Measurements from ENCODE around the gene SNX30. TPM values are rescaled to one million over a fixed set of nuclear protein-coding genes. Genes with fewer than 3 reads are reported as not detected.

SNX30 gene
- total RNA-seq, 8 experiments from 2014 or later, result 9.8 to 22.5 (median 19.9) TPM

DNA sequence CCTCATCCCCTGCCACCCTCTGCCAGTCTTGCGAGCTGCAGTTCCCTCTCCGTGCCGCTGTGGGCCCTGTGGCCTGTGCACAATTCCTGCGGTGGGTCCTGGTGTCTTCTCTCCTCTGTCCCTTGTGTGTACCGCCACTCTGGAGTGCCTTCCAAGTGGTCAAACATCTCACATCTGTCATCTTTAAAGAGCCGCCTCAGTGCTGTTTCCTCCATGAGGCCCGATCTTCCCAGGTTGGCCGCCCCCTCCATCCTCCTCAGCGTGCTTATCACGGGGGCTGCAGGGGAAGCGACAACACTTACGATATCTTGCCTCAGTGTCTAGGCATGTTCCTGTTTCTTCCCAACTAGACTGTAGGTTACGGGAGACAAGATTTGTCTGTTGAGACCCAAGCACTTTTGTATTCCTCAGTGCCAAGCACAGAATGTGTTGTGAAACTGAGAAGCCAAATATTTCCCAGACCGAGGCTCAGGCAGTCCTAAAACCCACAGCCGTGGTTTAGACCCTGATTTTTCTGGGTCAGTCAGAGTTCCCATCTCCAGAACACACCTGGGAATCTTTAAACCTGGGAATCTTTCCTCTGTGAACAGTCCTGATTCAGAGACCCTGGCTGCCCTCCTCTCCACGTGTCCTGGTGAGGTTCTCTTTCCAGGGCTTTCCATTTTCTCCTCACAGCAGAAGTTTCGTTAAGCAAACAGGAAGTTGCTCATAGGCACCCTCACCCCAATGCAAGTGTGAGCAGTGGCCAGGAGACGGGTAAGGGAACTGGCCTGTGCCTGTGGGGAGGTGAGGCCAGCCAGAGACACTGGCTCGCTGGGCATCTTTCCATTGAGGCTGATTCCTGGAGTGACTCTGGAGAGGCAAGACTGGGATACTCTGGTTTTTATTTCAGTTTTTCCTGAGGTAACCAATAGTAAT is 111.3 kb downstream of the SNX30 start:
- no peak overlapping the region for H3K4me3 ChIP-seq
- H3K4me1 ChIP-seq (replicated peaks in 1 of 2), result no peaks in the 10 kb centered on the region
- no peak for ATAC-seq (replicated peaks in 6 of 8)
- 42 to 100% (median 89%) methylated on average over 2 to 5 of the region's 19 CpGs for WGBS, 10 experiments
- in situ Hi-C loops (cut with MboI; ENCODE audit: low pct_unique_long_range_greater_than_20kb in 2 of 9, low sequenced_read_pairs in 9 of 9, unreplicated experiment in 9 of 9), result no loop called here
- no peak overlapping the region for H3K27ac ChIP-seq

GRCh38 chr9:112863214-112863613 is 112.7 kb downstream of the SNX30 start:
- H3K4me3 ChIP-seq, result no peak overlapping the region

DNA sequence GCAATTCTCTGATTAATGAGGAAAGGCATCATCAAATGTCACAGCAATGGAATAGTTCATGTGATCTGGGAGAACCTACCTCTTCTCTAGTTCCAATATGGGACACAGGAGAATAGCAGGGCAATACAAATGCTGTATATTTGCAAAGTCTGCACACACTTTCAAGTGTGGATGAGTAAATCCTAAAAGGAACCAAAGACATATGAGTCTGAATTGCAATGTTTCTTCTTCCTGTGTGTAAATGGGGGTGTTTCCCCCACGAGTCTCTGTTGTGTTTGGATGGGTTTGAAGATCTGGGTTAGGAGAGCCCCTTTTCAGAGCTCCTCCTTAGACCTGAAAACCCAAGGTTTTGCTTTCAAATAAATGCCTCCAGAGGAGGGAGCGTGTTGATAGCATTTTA is 113.2 kb downstream of the SNX30 start:
- no peak for ATAC-seq (replicated peaks in 6 of 8)
- H3K4me1 ChIP-seq (replicated peaks in 1 of 2), result no peaks in the 10 kb centered on the region
- H3K4me3 ChIP-seq, result no peak overlapping the region
- no peak overlapping the region for H3K27ac ChIP-seq
- WGBS, 10 experiments, result 58 to 100% (median 60%) methylated on average over 1 to 2 of the region's 2 CpGs; no CpG with 5 or more reads in 5 of the 10 experiments
- in situ Hi-C loops (cut with MboI; ENCODE audit: low pct_unique_long_range_greater_than_20kb in 2 of 9, low sequenced_read_pairs in 9 of 9, unreplicated experiment in 9 of 9), result no loop called here

More at GRCh38 chr9:112863214-112863613, 112.7 kb downstream of the SNX30 start:
- Histone ChIP-seq H3K4me1 (replicated peaks in 1 of 2) (no peaks in the 10 kb centered on the region), H3K27ac (no peak overlapping the region)
- 0 to 69% (median 44%) methylated on average over 1 to 4 of the region's 4 CpGs; no CpG with 5 or more reads in 3 of the 10 experiments for WGBS, 10 experiments
- in situ Hi-C loops (cut with MboI; ENCODE audit: low pct_unique_long_range_greater_than_20kb in 2 of 9, low sequenced_read_pairs in 9 of 9, unreplicated experiment in 9 of 9), result no loop called here
- ATAC-seq (replicated peaks in 6 of 8), result no peak

GRCh38 chr9:112864403-112864802 is 113.8 kb downstream of the SNX30 start:
- Histone ChIP-seq H3K4me1 (replicated peaks in 1 of 2) (no peaks in the 10 kb centered on the region), H3K27ac (no peak overlapping the region), H3K4me3 (no peak overlapping the region)
- 50 to 100% (median 93%) methylated on average over 1 to 3 of the region's 3 CpGs; no CpG with 5 or more reads in 6 of the 10 experiments for WGBS, 10 experiments
- in situ Hi-C loops (cut with MboI; ENCODE audit: low pct_unique_long_range_greater_than_20kb in 2 of 9, low sequenced_read_pairs in 9 of 9, unreplicated experiment in 9 of 9), result no loop called here
- no peak for ATAC-seq (replicated peaks in 6 of 8)

- H3K27ac ChIP-seq, result no peak overlapping the region
- H3K4me3 ChIP-seq, result no peak overlapping the region
- in situ Hi-C loops (cut with MboI; ENCODE audit: low pct_unique_long_range_greater_than_20kb in 2 of 9, low sequenced_read_pairs in 9 of 9, unreplicated experiment in 9 of 9), result no loop called here
- WGBS, 10 experiments, result 93 to 100% methylated on average over 2 to 3 of the region's 7 CpGs; no CpG with 5 or more reads in 8 of the 10 experiments
- ATAC-seq (replicated peaks in 6 of 8), result no peak
- H3K4me1 ChIP-seq (replicated peaks in 1 of 2), result no peaks in the 10 kb centered on the region
Observed at GRCh38 chr9:112864982-112865381, 114.4 kb downstream of the SNX30 start.

DNA sequence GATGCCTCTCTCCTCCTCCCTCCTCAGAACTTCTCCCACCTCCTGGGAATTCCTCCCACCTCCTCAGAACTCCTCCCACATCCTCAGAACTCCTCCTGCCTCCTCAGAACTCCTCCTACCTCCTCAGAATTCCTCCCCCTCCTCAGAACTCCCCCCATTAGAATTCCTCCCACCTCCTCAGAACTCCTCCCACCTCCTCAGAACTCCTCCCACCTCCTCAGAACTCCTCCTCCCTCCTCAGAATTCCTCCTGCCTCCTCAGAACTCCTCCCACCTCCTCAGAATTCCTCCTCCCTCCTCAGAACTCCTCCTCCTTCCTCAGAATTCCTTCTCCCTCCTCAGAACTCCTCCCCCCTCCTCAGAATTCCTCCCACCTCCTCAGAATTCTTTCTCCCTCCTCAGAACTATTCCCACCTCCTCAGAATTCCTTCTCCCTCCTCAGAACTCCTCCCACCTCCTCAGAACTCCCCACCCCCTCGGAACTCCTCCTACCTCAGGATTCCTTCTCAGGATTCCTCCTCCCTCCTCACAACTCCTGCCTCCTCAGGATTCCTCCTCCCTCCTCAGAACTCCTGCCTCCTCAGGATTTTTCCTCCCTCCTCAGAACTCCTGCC is 116.2 kb downstream of the SNX30 start:
- H3K27ac ChIP-seq, result no peak overlapping the region
- no peaks in the 10 kb centered on the region for H3K4me1 ChIP-seq (replicated peaks in 1 of 2)
- H3K4me3 ChIP-seq, result no peak overlapping the region
- peak in 2 of 8 experiments; percentile 23 to 61 for ATAC-seq (replicated peaks in 6 of 8)
- WGBS, 10 experiments, result no CpG with 5 or more reads among the region's 1 CpG
- in situ Hi-C loops (cut with MboI; ENCODE audit: low pct_unique_long_range_greater_than_20kb in 2 of 9, low sequenced_read_pairs in 9 of 9, unreplicated experiment in 9 of 9), result no loop called here

DNA sequence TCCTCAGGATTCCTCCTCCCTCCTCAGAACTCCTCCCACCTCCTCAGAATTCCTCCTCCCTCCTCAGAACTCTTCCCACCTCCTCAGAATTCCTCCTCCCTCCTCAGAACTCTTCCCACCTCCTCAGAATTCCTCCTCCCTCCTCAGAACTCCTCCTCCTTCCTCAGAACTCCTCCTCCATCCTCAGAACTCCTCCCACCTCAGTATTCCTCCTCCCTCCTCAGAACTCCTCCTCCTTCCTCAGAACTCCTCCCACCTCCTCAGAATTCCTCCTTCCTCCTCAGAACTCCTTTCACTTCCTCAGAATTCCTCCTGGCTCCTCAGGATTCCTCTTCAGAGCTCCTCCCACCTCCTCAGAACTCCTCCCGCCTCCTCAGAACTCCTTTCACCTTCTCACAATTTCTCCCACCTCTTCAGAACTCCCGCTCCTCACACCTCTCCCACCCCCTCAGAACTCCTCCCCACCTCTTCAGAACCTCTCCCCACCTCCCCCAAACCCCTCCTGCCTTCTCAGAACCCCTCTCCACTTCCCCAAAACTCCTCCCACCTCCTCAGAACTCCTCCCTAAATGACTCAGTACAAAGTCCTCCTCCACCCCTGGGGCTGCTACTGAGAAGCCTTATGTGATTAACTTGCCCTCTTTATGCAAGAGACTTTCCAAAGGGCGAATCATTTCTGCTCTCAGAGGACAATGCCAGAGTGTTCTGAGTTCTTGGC is 116.9 kb downstream of the SNX30 start:
- in situ Hi-C loops (cut with MboI; ENCODE audit: low pct_unique_long_range_greater_than_20kb in 2 of 9, low sequenced_read_pairs in 9 of 9, unreplicated experiment in 9 of 9), result no loop called here
- Histone ChIP-seq H3K4me3 (no peak overlapping the region), H3K4me1 (replicated peaks in 1 of 2) (no peaks in the 10 kb centered on the region), H3K27ac (no peak overlapping the region)
- peak in 3 of 8 experiments; percentile 87 to 93 (median 91) for ATAC-seq (replicated peaks in 6 of 8)
- WGBS, 10 experiments, result 0 to 63% (median 43%) methylated on average over 1 to 3 of the region's 3 CpGs; no CpG with 5 or more reads in 4 of the 10 experiments

DNA sequence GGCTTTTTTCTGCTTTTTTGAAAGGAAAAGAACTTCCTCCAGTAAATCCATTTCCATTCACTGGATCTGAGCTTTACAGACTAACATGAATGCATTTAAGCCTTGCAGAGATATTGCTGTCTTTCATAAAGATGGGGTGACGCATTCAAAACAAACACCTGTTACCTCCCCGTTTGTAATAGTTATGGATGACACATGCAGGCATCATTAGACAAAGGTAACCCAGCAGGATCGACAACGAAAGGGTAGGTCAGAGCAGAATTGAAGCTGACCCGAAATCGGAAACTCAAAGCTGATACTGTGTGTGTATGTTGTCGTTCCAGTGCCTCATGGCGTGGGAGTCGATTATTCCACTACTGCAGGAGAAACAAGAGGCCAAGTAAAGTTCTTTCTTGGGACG is 117.9 kb downstream of the SNX30 start:
- Histone ChIP-seq H3K4me3 (no peak overlapping the region), H3K4me1 (replicated peaks in 1 of 2) (no peaks in the 10 kb centered on the region), H3K27ac (no peak overlapping the region)
- ATAC-seq (replicated peaks in 6 of 8), result no peak
- in situ Hi-C loops (cut with MboI; ENCODE audit: low pct_unique_long_range_greater_than_20kb in 2 of 9, low sequenced_read_pairs in 9 of 9, unreplicated experiment in 9 of 9), result no loop called here
- 80 to 100% (median 94%) methylated on average over 1 to 10 of the region's 10 CpGs; no CpG with 5 or more reads in 2 of the 10 experiments for WGBS, 10 experiments

DNA sequence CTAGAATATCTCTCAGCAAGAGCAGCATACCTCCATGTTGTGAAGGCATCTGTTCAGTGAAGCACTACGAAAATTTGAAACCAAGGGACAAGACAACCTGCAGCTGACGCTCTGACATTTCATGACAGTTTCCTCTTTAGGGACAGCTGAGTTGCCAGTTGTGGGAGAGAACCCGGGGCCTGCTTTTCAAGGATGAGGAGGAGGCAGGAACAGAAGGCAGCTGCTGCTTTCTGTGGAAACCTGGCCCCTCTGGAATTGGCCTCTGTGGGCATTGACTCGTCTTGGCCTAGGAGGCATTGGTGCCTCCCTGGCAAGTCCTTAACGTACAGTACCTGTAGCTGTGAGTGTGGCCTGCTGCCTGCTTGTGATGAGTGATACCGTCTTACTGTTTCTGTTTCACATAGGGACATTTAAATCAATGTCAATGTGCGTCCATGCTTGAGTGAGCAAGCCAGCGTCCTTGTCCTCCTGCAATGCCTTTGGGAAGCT is 118.5 kb downstream of the SNX30 start:
- WGBS, 10 experiments, result 53 to 100% (median 75%) methylated on average over 2 to 8 of the region's 8 CpGs
- Histone ChIP-seq H3K27ac (no peak overlapping the region), H3K4me3 (no peak overlapping the region), H3K4me1 (replicated peaks in 1 of 2) (no peaks in the 10 kb centered on the region)
- ATAC-seq (replicated peaks in 6 of 8), result no peak
- in situ Hi-C loops (cut with MboI; ENCODE audit: low pct_unique_long_range_greater_than_20kb in 2 of 9, low sequenced_read_pairs in 9 of 9, unreplicated experiment in 9 of 9), result no loop called here

DNA sequence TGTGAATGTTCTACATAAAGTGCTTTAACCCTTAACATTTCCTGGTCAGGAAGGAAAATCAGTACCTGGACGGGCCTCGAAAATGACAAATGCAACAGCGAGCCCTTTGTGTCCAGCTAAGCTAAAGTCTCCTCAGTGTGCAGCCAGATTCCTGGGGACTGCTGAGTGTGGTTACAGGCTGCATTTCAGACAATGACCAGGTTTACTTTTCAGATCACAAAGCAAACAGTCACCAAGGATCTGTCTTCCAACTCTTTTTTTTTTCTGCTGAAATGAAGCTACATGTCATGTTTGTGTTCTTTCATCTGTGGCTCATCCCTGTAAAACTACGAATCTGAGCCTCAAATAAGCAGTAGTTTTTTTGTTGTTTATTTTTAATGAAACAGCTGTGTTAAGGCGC is 119.4 kb downstream of the SNX30 start:
- WGBS, 10 experiments, result 75 to 100% (median 95%) methylated on average over 1 to 4 of the region's 5 CpGs; no CpG with 5 or more reads in 1 of the 10 experiments
- H3K4me3 ChIP-seq, result no peak overlapping the region
- no peaks in the 10 kb centered on the region for H3K4me1 ChIP-seq (replicated peaks in 1 of 2)
- peak in 1 of 8 experiments; percentile 79 for ATAC-seq (replicated peaks in 6 of 8)
- no peak overlapping the region for H3K27ac ChIP-seq
- in situ Hi-C loops (cut with MboI; ENCODE audit: low pct_unique_long_range_greater_than_20kb in 2 of 9, low sequenced_read_pairs in 9 of 9, unreplicated experiment in 9 of 9), result no loop called here

DNA sequence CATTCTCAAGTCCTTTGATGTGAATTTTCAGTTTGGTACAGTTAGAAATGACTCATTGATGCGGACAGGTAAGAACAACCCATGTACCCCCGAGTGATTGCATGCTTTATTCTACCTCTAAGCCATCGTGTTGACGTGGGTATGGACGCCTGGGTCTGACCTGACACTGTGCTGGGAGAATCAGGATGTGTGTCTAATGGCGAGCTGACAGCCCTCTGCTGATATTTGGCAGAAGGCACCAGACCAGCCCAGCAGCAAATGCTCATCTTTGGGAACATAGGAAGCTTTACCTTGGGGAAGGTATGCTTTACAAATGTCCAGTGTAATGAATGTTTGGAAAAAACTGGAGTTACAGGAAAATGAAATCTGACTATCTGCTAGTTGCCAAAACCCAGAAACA is 120.0 kb downstream of the SNX30 start:
- no peak overlapping the region for H3K27ac ChIP-seq
- no peak for ATAC-seq (replicated peaks in 6 of 8)
- H3K4me3 ChIP-seq, result no peak overlapping the region
- in situ Hi-C loops (cut with MboI; ENCODE audit: low pct_unique_long_range_greater_than_20kb in 2 of 9, low sequenced_read_pairs in 9 of 9, unreplicated experiment in 9 of 9), result no loop called here
- no peaks in the 10 kb centered on the region for H3K4me1 ChIP-seq (replicated peaks in 1 of 2)
- WGBS, 10 experiments, result 78 to 100% (median 91%) methylated on average over 1 to 6 of the region's 6 CpGs; no CpG with 5 or more reads in 3 of the 10 experiments

- in situ Hi-C loops (cut with MboI; ENCODE audit: low pct_unique_long_range_greater_than_20kb in 2 of 9, low sequenced_read_pairs in 9 of 9, unreplicated experiment in 9 of 9), result no loop called here
- H3K4me1 ChIP-seq (replicated peaks in 1 of 2), result no peaks in the 10 kb centered on the region
Observed at GRCh38 chr9:112872019-112872418, 121.5 kb downstream of the SNX30 start.

More at GRCh38 chr9:112872019-112872418, 121.5 kb downstream of the SNX30 start:
- Histone ChIP-seq H3K27ac (no peak overlapping the region), H3K4me3 (no peak overlapping the region)
- 33 to 67% (median 47%) methylated on average over 1 to 4 of the region's 4 CpGs; no CpG with 5 or more reads in 6 of the 10 experiments for WGBS, 10 experiments
- no peak for ATAC-seq (replicated peaks in 6 of 8)
